Endothelial cell (in vitro differentiated cells): Measurements from ENCODE around the gene SIL1. TPM values are rescaled to one million over a fixed set of nuclear protein-coding genes. Genes with fewer than 3 reads are reported as not detected.
A peak's percentile ranks its signal among the peaks of the same experiment; 100 is the strongest.

Source experiments
- DNase-seq: peaks from one replicate; pipeline ENCODE4 v3.0.0; 2021; ENCODE audit warnings: low spot score
- H3K27ac Mint-ChIP-seq: one replicate; pipeline ENCODE4 v1.8.0; 2021; ENCODE audit warnings: mixed read lengths, inconsistent platforms; ENCODE audit not compliant: unreplicated experiment
- H3K27me3 Mint-ChIP-seq: one replicate; pipeline ENCODE4 v1.8.0; 2021; ENCODE audit warnings: mild to moderate bottlenecking, moderate library complexity, mixed read lengths, inconsistent platforms; ENCODE audit not compliant: unreplicated experiment
- H3K36me3 Mint-ChIP-seq: one replicate; pipeline ENCODE4 v1.8.0; 2021; ENCODE audit warnings: mild to moderate bottlenecking, low read depth, mixed read lengths, inconsistent platforms; ENCODE audit not compliant: unreplicated experiment
- H3K4me1 Mint-ChIP-seq: one replicate; pipeline ENCODE4 v1.8.0; 2021; ENCODE audit warnings: mild to moderate bottlenecking, mixed read lengths, inconsistent platforms; ENCODE audit not compliant: unreplicated experiment
- H3K4me3 Mint-ChIP-seq: one replicate; pipeline ENCODE4 v1.8.0; 2021; ENCODE audit warnings: mild to moderate bottlenecking, mixed read lengths, inconsistent platforms; ENCODE audit not compliant: unreplicated experiment
- H3K9me3 Mint-ChIP-seq: one replicate; pipeline ENCODE4 v1.8.0; 2021; ENCODE audit warnings: mixed read lengths, inconsistent platforms; ENCODE audit not compliant: unreplicated experiment
- total RNA-seq: library from RNA; stranded (reverse); fragmentation: NEBNext Ultra II Directional; extraction: Animal tissue kit (Norgen Biotek cat#: 25700); gene quantifications from one replicate; pipeline ENCODE4 v1.2.1, GENCODE V29; 2021; ENCODE audit not compliant: unreplicated experiment
- TF ChIP-seq, protein P1 (sequence below): fragments of 200-600 bp; sonication (generic); IDR thresholded peaks from one replicate; pipeline ENCODE4 v1.5.0; 2021; ENCODE audit warnings: antibody characterized with exemption; ENCODE audit not compliant: unreplicated experiment

The SIL1 gene
- total RNA-seq, 1 donor from 2014 or later, result 35.6 TPM

DNA sequence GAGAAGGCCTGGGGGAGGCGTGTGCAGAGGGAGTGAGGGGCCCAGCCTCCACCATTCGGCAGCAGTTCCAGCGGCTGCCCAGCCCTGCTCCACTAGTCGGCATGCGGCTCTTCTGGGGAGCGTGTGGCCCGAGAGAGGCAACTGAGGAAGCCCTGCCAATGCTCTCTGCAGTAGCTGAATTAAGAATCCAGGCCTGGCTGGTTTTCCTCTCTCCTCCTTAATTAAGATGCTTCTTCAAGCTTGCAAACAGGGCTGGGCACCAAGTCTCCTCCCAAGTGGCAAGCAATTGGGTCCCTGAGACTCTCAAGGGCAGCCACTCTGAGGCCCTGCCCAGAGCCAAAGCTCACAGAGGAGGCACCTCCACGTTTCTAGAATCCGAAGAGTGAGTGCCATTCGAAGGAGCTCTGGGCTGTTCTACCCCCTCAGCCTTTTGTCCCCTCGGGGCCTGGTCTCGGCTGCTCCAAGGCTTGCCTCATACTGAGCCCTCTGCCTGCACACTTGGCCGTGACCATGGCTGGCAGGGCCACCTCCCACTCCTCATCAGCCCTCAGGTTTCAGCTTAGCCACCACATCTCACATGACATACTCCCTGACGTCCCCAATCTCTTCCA is 247.6 kb downstream of the SIL1 start:
- H3K4me3 Mint-ChIP-seq, result peak overlapping the region; percentile 28
- TF ChIP-seq, protein P1, sequence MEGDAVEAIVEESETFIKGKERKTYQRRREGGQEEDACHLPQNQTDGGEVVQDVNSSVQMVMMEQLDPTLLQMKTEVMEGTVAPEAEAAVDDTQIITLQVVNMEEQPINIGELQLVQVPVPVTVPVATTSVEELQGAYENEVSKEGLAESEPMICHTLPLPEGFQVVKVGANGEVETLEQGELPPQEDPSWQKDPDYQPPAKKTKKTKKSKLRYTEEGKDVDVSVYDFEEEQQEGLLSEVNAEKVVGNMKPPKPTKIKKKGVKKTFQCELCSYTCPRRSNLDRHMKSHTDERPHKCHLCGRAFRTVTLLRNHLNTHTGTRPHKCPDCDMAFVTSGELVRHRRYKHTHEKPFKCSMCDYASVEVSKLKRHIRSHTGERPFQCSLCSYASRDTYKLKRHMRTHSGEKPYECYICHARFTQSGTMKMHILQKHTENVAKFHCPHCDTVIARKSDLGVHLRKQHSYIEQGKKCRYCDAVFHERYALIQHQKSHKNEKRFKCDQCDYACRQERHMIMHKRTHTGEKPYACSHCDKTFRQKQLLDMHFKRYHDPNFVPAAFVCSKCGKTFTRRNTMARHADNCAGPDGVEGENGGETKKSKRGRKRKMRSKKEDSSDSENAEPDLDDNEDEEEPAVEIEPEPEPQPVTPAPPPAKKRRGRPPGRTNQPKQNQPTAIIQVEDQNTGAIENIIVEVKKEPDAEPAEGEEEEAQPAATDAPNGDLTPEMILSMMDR, result no peak
- peaks cover 14% of the 10 kb centered on the region for H3K36me3 Mint-ChIP-seq
- H3K4me1 Mint-ChIP-seq, result peaks cover 16% of the 10 kb centered on the region
- H3K27ac Mint-ChIP-seq, result no peak overlapping the region
- DNase-seq, result no peak
- no peaks in the 10 kb centered on the region for H3K9me3 Mint-ChIP-seq
- peaks cover 27% of the 10 kb centered on the region for H3K27me3 Mint-ChIP-seq

- H3K4me3 Mint-ChIP-seq, result no peak overlapping the region
- DNase-seq, result no peak
- peaks cover 20% of the 10 kb centered on the region for H3K36me3 Mint-ChIP-seq
- peaks cover 20% of the 10 kb centered on the region for H3K4me1 Mint-ChIP-seq
- no peak overlapping the region for H3K27ac Mint-ChIP-seq
- TF ChIP-seq, protein P1, result no peak
- H3K9me3 Mint-ChIP-seq, result no peaks in the 10 kb centered on the region
- H3K27me3 Mint-ChIP-seq, result peaks cover 24% of the 10 kb centered on the region
Measured at GRCh38 chr5:138949988-138950387, 248.2 kb downstream of the SIL1 start.

GRCh38 chr5:138949223-138949574 is 249.0 kb downstream of the SIL1 start:
- H3K4me3 Mint-ChIP-seq, result no peak overlapping the region
- no peak overlapping the region for H3K27ac Mint-ChIP-seq
- DNase-seq, result no peak
- H3K36me3 Mint-ChIP-seq, result peaks cover 20% of the 10 kb centered on the region
- peaks cover 24% of the 10 kb centered on the region for H3K27me3 Mint-ChIP-seq
- H3K4me1 Mint-ChIP-seq, result peaks cover 23% of the 10 kb centered on the region
- no peaks in the 10 kb centered on the region for H3K9me3 Mint-ChIP-seq
- TF ChIP-seq, protein P1, result no peak

DNA sequence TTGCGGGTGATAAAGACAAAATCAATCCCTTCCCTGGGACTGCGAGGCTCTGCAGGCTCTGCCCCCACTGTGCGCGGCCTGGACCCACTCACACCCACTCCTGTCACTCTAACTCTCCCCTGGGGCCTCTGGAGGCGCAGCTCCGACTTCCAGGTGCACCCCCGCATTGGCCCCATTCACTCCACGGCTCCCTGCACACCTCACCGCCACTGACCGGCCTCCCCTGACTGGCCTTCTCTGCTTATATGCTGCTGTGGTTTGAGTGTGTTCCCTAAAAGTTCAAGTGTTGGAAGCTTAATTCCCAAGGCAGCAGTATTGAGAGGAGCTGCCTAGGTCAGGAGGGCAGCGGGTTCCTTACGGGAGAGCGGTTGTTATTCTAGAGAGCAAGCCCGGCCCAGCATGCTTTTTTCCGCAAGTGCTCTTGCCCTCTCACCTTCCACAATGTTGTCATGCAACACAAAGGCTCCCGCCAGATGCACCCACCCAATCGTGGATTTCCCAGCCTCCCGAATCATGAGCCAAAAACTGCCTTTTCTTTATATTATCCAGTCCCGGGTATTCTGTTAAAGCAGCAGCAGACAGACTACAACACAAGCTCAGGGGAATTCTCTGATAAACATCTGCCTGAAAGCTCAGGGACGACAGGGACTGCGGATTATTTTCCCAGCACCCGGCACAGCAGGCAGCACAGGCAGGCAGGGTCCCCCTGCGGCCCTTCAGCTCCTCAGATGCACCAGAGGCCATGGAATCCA is 249.5 kb downstream of the SIL1 start:
- TF ChIP-seq, protein P1, result no peak
- Mint-ChIP-seq H3K27me3 (peaks cover 24% of the 10 kb centered on the region), H3K36me3 (peaks cover 20% of the 10 kb centered on the region), H3K4me1 (peaks cover 29% of the 10 kb centered on the region), H3K4me3 (no peak overlapping the region), H3K27ac (peak overlapping the region; percentile 57), H3K9me3 (no peaks in the 10 kb centered on the region)
- no peak for DNase-seq

- no peak overlapping the region for H3K4me3 Mint-ChIP-seq
- H3K27ac Mint-ChIP-seq, result no peak overlapping the region
- peaks cover 32% of the 10 kb centered on the region for H3K4me1 Mint-ChIP-seq
Measured at GRCh38 chr5:138947780-138948179, 250.4 kb downstream of the SIL1 start.

More at GRCh38 chr5:138947780-138948179, 250.4 kb downstream of the SIL1 start:
- H3K27me3 Mint-ChIP-seq, result peaks cover 29% of the 10 kb centered on the region
- TF ChIP-seq, protein P1, result no peak
- DNase-seq, result no peak
- H3K9me3 Mint-ChIP-seq, result no peaks in the 10 kb centered on the region
- peaks cover 20% of the 10 kb centered on the region for H3K36me3 Mint-ChIP-seq
